ENCODE measurements around the gene P4HB.

P4HB gene

DNA sequence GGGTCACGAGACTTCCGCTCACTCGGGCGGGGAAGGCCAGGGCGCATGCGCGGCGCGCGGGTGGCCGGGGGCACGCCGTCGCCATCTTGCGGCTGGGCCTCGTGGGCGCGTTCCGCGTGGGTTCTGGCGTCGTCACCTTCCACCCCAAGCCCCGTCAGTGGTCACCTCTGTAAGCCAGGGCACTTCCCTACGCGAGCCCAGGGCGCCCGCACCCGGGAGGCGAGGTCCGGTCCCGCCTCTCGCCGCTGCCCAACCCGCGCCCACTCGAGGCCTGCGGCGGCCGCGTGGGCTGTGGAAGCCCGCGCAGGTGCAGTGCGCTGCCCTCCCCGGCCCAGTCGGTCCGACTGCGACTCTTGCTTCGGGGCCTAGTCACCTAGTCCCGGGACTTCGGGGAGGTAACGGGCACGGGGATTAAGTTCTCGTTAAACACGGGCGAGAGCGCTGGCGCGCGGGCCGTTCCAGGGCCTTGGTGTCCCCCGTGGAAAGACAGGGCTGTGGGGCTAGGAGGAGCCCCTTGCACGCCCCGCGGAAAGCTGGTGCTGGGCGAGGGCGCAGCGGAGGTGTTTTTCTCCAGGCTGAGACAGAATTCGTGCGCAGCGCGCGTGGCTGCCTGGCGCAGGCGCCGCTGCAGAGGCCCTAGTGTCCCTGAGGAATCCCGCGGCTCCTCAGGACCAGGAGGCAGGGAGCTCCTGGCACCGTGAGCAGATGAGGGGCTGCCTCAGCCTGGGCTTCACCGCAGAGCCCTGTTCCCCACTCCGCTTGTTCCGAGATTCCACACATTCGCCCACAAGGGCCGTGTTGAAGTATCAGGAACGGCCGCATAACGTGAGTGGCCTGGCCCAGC is 11.3 kb upstream of the P4HB start:
- TF ChIP-seq CTCF (IDR thresholded peaks at IDR 0.05; ENCODE audit: insufficient read depth, low read length) (no peak), SPI1 (IDR thresholded peaks at IDR 0.05; ENCODE audit: borderline replicate concordance, low read depth) (peak; percentile 78; the same call in 1 of the 2 replicates), GABPA (IDR thresholded peaks at IDR 0.05; ENCODE audit: low read depth) (no peak; the same call in 1 of the 2 replicates), POLR2AphosphoS5 (IDR thresholded peaks at IDR 0.05; ENCODE audit: low read depth) (peak; percentile 73)
- TF ChIP-seq, protein P1, sequence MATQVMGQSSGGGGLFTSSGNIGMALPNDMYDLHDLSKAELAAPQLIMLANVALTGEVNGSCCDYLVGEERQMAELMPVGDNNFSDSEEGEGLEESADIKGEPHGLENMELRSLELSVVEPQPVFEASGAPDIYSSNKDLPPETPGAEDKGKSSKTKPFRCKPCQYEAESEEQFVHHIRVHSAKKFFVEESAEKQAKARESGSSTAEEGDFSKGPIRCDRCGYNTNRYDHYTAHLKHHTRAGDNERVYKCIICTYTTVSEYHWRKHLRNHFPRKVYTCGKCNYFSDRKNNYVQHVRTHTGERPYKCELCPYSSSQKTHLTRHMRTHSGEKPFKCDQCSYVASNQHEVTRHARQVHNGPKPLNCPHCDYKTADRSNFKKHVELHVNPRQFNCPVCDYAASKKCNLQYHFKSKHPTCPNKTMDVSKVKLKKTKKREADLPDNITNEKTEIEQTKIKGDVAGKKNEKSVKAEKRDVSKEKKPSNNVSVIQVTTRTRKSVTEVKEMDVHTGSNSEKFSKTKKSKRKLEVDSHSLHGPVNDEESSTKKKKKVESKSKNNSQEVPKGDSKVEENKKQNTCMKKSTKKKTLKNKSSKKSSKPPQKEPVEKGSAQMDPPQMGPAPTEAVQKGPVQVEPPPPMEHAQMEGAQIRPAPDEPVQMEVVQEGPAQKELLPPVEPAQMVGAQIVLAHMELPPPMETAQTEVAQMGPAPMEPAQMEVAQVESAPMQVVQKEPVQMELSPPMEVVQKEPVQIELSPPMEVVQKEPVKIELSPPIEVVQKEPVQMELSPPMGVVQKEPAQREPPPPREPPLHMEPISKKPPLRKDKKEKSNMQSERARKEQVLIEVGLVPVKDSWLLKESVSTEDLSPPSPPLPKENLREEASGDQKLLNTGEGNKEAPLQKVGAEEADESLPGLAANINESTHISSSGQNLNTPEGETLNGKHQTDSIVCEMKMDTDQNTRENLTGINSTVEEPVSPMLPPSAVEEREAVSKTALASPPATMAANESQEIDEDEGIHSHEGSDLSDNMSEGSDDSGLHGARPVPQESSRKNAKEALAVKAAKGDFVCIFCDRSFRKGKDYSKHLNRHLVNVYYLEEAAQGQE (IDR thresholded peaks at IDR 0.05; ENCODE audit: insufficient replicate concordance, low read depth) = no peak
- peak; percentile 91 for DNase-seq (ENCODE audit: low read depth in 1 of 2, low spot score in 1 of 2)
- Histone ChIP-seq H3K27me3 (ENCODE audit: insufficient read depth, poor library complexity, severe bottlenecking) (no peaks in the 10 kb centered on the region), H3K27ac (replicated peaks) (peak overlapping the region; percentile 98), H3K4me3 (replicated peaks; ENCODE audit: insufficient read depth, low read length) (peak overlapping the region; percentile 87)

DNA sequence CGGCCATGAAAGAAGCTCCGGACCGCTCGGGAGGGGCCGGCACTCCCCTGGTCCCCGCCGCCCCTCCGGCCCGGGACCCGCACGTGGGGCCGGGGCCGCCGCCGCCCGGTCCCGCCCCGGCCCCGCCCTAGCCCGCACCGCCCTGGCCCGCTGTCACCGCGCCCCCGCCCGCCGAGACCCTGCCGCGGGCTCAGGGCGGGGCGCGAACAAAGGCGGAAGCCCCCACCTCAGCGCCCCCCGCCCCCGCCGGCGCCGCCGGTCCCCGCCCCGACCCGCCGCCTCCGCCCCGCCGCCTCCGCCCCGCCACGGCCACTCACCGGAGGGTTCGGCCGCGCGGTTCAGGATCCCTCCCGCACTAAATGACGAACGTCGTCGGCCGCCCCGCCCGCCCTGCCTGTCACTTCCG is 10.6 kb upstream of the P4HB start, which contains the start of gene ARHGDIA:
TSS of gene ARHGDIA (minus strand) at position 357 of the 406 bp plus-strand sequence. CDS start 1,407 bp downstream, outside the sequence.
- Histone ChIP-seq H3K4me3 (replicated peaks; ENCODE audit: insufficient read depth, low read length) (peak within 1 kb of the TSS; percentile 87), H3K27me3 (ENCODE audit: insufficient read depth, poor library complexity, severe bottlenecking) (no peaks in the 10 kb centered on the region), H3K27ac (replicated peaks) (peak within 1 kb of the TSS; percentile 98)
- TF ChIP-seq GABPA (IDR thresholded peaks at IDR 0.05; ENCODE audit: low read depth) = peak; percentile 73; the same call in 1 of the 2 replicates
- TF ChIP-seq, protein P1 (IDR thresholded peaks at IDR 0.05; ENCODE audit: insufficient replicate concordance, low read depth) = no peak
- no peak for DNase-seq (ENCODE audit: low read depth in 1 of 2, low spot score in 1 of 2)

DNA sequence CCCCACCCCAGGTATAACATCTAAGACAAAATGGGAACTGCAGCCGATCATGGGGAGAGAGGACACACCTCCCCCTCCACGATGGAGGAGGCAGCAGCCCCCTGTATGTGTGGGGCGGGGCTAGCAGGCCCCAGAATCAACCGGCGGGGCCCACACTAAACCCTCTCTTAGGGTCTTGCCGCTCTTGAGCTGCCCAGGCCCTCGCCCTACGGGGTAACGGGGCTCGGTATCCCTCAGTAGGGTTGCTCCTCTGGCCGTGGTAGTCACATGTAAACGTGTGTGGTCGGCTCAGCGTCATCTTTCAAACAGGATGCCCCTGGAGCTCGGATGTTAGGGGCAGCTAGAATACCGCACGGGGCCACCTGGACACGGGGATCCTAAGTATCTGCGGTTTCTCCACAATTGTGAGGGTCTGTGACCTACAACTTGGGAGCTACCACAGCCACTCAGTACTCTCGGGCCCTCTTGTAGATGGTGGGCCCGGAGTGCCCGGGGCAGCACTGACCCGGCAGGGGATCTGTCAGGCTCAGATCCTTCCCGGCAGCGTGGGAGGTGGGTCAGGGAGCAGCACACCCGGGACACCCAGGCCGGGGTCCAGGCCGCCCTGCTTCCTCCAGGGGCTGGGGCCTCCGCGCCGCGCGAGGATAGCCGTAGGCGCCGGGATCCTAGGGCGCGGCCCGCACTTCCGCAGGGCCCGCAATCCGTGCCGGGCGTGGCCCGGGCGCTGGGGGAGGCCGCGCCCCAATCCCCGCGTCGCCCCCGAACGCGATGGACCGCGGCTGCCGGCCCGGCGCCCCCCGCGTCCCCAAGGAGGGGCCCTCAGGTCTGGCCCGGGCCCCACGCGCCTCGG is 10.0 kb upstream of the P4HB start:
- peak overlapping the region; percentile 87 for H3K4me3 ChIP-seq (replicated peaks; ENCODE audit: insufficient read depth, low read length)
- peak in 1 of 2 experiments; percentile 39 for DNase-seq (ENCODE audit: low read depth in 1 of 2, low spot score in 1 of 2)
- TF ChIP-seq POLR2AphosphoS5 (IDR thresholded peaks at IDR 0.05; ENCODE audit: low read depth) (peak; percentile 46; the same call in 1 of the 2 replicates), GABPA (IDR thresholded peaks at IDR 0.05; ENCODE audit: low read depth) (no peak), CTCF (IDR thresholded peaks at IDR 0.05; ENCODE audit: insufficient read depth, low read length) (no peak), SPI1 (IDR thresholded peaks at IDR 0.05; ENCODE audit: borderline replicate concordance, low read depth) (peak; percentile 26; the same call in 1 of the 2 replicates)
- TF ChIP-seq, protein P1 (IDR thresholded peaks at IDR 0.05; ENCODE audit: insufficient replicate concordance, low read depth) = no peak
- no peaks in the 10 kb centered on the region for H3K27me3 ChIP-seq (ENCODE audit: insufficient read depth, poor library complexity, severe bottlenecking)
- peak overlapping the region; percentile 93 for H3K27ac ChIP-seq (replicated peaks)

Data from HL-60 (cell line).